ENCODE results near the gene EPAS1.

EPAS1 gene

DNA sequence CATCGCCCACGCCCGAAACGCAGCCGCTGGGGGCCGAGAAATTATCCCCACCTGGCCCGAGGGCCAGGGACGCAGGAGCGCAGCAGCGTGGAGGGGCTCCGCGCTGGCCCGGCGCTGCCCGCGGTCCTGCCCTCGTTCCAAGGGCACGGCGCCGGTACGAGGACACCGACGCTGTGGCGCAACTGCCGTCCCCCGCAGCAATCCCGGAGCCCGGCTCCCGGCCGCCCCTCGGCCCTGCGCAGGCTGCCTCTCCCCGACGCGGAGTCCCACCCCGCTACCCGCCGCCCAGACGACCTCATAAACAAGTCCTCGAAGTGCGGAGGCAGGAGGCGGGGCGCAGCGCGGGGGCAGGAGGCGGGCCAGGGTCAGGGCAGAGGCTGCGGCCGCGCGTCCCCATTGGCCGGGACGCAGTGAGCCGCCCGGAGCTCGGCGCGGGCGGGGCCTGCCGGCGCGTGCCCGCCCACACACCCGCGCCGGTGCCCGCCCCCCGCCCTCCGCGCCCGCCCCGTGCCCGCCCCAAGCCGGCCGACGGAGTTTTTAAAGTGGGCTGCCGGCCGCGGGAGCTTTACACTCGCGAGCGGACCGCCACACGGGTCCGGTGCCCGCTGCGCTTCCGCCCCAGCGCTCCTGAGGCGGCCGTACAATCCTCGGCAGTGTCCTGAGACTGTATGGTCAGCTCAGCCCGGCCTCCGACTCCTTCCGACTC, at the start of gene EPAS1:
TSS of gene EPAS1 (plus strand) at position 568 of the 706 bp plus-strand sequence. CDS start 505 bp downstream, outside the sequence.
- peak; percentile 62 for DNase-seq

DNA sequence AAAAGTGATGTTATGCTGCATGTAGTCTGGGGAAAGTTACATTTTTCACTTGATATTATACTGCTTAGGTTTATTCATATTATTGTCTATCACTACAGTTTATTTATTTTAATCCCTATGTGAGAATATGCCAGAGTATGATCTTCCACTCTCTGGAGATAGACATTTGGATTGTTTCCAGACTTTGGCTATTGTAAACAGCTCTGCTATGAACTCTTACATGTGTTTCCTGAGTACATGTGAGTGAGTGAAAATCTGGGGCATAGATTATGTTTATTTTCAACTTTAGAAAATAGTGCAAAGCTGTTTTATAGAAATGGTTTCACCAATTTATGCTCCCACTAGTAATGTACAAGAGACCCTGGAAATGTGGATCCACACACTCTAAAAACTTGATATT, 49.0 kb upstream of the EPAS1 start:
- no peak for DNase-seq

DNA sequence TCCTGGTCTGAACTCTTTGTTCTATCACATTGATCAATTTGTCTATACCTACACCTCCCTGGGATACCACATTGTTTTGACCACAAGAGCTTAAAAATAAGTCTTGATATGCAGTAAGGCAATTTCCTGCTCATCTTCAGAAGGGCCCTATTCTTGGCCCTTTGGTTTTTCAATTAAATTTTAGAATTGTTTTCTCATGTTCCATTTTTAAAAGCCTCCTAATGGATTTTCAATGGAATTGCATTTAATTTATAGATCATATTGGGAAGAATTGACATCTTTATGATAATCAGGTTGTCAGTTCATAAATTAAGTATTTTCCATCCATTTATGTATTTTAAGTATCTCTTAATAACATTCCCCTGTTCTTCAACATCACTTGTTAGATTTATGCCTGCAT, 47.6 kb upstream of the EPAS1 start:
- no peak for DNase-seq

DNA sequence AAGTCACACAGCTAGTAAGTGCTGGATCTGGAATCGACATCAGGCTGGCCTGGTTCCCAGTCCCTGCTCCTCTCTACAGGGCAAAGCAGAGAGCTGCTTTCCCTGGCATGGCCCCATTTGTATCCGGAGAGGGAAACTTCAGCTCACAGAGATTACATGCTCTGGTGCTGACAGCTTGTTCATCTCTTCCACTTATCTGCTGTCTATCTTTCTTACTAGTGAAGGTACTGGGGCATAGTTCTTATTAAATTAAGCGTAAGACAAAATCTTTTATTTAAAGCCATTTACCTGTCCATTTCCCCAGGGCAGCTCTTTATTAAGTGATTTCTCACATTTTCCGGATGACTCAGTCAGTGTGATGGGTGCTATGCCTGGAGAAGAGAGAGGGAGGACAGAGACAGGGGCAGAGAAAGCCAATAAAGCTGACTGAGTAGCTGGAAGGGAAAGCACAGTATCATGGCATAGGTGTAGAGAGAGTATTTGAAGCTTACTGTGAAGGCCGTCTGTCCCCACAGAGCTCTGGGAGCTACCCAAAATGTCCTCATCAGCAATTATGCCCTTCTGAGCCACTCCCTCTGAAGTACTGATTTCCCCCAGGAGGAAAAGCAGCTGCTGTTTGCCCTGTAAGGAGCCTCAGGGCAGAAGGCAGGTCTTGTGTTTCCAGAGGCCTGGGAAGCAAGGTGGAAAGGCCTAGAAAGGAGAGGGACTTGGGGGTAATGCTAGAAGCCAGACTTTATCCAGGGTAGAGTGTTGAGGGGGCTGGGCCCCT, 44.1 kb upstream of the EPAS1 start:
- peak; percentile 53 for DNase-seq

DNA sequence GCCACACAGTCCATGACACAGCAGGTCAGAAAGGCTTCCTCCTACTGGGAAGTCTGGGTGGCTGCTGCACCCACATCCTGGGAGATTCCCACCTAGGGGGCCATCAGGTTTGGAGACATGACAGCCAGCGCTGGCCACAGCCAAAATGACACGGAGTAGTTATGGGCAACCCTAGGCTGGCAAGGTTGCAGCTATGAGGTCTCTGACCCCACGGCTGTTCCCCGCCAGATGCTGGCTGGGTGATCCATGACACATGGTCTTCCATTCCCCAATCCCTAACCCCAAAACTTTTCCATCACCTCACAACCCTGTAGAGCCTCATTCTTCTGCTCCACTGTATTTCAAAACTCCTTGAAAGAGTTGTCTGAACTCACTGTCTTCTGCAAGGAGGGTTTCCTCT, 42.7 kb upstream of the EPAS1 start:
- DNase-seq = no peak

DNA sequence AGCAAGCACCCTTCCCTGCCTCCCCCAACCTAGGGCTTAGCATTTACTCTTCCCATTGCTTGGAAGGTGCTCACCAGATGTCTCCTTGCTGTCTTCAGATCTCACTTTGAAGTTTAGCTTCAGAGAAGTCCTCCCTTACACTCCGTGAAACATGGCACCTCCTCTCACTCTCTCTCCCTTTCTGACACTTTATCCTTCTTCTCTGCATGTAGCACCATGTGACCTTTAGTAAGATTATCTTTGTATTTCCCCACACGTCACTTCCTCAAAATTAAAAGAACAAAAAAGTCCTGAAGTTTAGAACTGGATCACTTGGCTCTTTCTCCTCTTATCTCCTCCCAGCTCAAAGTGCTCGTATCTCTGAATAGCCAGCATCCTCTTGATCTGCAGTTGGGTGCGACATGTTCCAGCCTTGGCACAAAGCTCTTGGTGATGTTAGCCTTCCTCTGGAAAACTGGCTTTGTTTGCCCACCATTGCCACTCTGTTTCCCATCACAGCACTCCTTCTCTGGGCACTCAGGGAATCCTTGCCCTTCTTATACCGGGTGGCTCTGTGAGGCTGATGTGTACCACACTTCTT, 40.6 kb upstream of the EPAS1 start:
- DNase-seq = no peak

DNA sequence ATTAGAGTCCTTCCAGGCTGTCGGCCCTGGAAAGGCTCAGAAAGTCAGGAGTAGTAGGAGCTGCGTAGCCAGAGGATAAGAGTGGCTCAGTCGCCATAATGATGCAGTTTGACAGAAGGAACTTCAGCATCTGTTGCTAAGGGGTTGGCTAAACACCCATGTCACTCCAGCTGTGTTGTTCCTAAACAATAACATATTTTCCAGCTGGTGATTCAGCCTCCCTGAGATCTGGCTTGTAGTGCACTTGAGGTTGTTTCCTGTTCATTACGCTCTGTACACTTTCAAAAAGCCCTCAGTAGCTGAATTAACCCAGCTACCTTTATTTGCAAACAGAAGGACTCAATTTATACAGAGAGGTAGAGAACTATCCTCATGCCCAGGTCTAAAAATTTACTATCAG, 39.7 kb upstream of the EPAS1 start:
- DNase-seq = peak; percentile 51

DNA sequence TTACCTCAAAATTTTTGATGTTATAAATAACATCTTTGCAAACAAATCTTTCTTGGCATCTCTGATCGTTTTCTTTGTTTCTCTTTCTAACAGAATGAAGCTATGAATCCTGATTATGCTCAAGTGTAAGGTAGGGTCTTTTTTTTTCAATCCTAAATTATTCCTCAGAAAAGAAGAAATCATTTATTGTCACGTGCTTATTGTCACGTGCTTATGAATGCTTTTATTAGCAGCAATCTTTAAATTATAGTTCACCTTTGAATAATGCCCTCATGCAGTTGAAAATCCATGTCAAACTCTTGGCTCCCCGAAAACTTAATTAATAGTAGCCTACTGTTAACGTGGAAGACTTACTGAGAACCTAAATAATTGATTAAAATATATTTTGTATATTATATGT, 39.2 kb upstream of the EPAS1 start:
- DNase-seq = no peak

DNA sequence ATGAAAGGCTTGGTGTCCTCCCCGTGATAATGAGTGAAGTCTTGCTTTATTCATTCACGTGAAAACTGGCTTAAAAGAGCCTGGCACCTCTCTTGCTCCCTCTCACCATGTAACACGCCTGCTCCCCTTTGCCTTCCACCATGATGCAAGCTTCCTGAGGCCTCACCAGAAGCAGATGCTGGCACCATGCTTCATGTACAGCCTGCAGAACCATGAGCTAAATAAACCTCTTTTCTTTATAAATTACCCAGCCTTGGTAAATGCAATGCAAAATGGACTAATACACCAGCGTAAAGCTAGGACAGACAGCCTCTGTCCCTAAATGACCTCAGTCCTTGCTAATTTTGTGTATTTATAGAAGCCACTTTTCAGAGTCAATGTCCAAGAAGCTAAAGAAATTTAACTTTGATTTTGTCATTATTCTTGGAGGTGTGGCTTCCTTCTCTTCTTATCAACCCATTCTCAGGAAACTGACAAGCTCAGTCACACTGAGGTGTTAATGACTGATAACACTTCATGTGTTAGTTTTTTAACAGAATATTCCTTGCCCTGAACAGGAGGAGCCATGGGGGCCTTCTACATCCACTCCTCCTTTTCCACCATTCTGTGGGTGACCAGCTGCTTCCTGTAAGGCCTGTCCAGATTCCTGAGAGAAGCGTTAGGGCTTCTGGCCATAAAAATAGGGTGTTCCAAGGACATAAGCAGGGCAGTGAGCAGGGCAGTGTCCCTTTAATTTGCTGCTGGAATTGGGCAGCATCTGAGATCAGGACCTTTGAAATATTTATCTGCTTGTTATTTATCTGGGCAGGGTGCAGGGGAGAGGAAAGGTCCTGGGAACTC, 38.0 kb upstream of the EPAS1 start:
- no peak for DNase-seq

DNA sequence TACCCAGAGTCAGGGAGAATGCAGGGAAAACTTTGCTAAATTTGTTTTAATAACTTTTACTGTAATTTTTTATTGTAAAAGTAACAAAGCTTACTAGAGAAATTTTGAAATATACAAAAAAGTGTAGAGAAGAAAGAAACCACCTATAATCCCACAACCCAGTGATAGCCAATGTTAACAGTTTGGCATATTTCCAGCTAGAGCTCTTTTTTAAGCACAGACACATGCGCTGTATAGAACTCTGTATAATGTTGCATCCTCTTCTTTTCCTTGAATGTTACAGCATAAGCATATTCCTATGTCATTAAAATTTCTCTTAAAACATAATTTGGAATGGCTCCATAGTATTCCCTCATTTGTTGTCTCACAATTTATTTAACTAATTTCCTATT, 37.4 kb upstream of the EPAS1 start:
- no peak for DNase-seq

DNA sequence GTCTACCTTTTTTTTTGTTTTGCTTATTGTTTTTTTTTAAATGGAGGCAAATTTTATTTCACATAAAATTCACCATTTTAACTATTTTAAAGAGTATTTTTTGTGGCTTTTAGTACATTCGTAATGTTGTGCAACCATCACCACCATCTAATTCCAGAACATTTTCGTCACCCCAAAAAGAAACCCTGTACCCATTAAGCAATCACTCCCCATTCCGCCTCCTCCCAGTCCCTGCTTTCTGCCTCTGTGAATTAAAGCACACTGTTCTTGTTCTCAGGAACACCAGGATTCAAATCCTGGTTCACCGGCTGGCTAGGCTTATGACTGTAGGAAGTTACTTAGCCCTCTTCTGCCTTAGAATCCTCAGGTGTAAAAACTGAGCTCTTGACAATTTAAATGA, 36.9 kb upstream of the EPAS1 start:
- DNase-seq = no peak

DNA sequence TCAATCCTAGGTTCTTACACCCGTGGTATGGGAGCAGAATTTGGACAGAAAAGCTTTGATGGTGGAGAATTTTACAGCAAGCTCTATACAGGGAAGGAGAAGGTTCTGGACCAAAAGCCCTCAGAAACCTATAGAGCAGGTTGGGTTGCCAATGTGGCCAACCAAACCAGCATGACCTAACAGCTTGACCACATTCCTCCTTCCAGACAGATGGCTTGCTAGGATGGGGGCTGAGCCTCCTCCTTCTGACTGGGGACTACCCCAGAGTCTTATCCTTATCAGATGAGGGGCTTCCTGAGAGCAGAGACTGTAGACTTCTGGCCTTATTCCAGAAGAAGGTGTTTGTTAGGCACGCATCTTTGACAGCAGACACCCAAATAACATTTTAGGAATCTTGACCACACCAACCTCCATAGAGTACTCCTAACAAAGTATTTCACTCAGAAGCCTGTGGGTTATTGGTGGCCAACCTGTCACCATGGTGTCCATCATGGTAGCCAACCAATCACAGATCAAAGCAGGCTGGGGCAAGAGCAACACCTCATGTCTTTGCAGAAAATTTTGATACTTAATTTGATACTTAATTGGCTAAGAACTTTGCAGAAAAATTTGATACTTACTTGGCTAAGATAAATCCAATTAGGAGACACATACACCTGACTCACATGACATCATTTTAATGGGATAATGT, 34.8 kb upstream of the EPAS1 start:
- DNase-seq = no peak

DNA sequence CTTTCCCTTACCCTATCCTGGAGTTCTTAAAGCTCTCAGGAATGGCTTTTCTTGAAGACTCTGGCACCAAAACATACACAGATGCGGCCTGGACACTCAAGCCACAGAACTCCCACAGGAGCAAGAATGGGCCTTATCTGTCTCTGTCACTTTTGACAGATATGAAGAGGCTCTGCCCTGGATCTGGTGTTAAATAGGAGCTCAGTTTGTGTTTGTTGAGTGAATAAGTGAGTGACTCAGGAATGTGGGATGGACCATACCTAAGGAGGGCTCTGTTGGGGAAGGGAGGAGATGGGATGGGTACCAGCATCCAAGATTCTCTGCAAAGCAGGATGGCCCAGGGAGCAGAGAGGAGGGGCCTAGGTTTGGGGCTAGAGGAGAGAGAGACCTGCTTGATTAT, 33.9 kb upstream of the EPAS1 start:
- DNase-seq = no peak

DNA sequence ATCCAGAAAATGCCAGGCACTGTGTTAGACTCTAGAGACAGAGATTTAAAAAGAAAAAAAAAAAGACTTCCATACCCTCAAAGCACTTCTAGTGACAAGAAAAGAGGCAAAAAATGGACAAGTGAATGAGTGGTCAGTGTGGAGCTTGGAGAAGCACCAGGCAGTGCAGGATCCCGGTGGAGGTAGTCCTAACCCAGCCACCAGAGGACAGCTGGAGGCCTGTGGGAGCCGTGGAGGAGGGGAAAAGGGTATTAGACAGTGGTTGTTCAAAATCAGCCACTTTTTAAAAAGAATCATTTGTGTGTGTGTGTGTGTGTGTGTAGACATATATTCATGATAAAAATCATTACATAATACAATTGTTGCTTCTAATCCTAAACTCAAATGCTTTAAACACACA, 32.8 kb upstream of the EPAS1 start:
- DNase-seq = no peak

DNA sequence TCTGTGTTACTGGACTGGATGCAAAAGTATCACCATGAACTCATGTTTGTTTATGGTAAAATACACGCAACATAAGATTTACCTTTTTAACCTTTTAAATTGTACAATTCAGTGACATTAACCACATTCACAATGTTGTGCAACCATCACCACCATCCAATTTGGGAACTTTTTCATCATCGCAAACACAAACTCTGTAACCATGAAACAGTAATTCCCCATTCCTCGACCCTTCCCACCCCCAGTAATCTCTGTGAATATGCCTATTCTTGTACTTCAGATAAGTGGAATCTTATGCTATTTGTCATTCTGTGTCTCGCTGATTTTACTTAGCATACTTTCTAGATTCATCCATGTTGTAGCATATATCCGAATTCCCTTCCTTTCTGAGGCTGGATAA, 31.1 kb upstream of the EPAS1 start:
- DNase-seq = no peak

DNA sequence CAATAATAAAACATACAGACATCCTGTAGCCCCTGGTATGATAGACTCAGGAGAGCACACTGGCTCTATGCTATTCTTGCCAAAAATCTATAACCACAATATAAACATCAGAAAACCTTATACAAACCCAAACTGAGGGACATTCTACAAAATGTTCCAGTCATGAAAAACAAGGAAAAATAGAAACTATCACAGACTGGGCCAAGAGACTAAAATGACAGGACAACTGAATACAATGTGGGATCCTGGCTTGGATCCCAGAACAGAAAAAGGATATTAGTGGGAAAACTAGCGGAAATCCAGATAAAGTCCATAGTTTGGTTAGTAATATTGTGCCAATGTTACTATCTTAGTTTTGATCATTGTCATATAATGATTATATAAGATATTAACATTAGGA, 29.6 kb upstream of the EPAS1 start:
- no peak for DNase-seq

DNA sequence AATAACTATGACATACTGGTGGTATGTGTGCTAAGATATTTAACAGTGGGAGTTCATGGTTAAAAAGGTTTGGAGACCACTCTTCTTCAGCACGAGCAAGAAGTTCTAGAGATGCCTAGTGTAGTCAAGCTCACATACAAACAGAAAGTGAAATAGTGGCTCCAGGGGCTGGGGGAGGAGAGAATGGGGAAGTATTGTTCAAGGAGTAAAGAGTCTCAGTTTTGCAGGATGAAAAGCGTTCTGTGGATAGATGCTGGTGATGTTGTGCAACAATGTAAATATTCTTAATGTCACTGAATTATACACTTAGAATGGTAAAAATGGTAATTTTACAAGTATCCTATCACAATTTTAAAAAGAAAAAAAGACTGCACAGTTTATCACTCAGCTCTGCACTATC, 29.0 kb upstream of the EPAS1 start:
- no peak for DNase-seq

DNA sequence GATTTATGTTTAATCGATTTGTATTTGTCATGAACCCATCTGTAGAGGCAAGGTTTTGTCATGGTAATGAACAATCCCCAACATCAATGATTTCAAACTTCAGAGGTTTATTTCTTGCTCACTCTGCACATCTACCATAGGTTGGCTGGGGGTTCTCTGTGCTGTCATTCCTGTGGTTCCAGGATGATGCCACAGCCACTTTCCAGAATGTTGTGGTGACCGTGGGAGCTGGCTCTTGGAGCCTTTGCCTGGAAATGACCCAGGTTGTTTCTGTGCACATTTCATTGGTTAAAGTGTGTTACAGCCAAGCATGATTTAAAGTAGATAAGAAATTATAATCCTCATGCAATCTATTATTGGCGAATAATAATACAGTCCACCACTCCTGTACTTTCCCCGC, 28.2 kb upstream of the EPAS1 start:
- DNase-seq = no peak

DNA sequence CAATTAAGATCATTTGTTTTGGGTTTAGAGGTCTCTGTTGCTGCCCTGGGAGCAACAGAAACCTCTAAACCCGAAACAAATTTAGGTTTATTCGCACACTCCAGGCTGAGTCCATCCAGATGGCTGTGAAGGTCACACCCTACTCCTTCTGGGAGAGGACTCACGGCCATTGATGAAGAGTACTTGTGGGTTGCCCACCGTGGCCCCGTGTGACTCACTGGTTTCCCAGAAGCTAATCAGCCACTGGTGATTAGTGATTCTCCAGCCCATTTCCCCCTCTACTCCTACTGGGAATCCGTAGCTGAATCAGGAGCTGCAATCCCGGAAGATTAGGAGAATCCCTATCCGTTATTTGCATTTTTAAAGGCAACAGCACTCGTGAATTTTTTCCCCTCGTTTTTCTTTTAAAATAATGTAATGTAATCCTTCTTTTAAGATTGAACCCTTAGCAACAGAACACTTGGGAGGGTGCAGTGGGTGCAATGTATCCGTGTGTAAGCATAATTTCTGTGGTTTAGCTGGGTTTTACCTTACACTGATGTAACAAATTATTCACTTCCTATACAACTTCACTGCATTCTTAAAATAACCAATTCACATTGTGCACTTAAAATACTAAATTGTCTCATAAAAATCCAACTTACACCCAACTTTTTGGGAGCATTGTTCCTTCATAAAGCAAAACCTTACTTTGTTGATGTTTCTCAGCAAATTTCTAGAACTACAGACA, 27.5 kb upstream of the EPAS1 start:
- no peak for DNase-seq

DNA sequence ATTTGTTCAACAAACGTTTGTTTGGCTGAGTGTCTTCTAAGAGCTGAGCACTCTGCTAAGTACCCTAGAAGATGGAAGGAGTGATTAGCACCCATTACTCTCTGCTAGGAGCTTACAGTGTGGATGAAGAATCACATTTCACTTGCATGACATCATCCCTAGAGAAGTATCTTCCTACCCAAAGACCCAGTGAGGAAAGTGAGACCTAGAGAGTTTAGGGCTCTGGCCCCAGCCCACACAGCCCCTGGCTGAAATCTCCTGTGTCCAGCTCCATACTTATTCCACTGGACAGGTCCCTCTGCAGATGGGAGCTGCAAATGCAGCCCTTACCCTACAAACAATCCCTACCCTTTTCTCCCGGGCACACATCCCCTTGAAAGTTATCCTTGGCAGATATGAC, 26.8 kb upstream of the EPAS1 start:
- DNase-seq = no peak

DNA sequence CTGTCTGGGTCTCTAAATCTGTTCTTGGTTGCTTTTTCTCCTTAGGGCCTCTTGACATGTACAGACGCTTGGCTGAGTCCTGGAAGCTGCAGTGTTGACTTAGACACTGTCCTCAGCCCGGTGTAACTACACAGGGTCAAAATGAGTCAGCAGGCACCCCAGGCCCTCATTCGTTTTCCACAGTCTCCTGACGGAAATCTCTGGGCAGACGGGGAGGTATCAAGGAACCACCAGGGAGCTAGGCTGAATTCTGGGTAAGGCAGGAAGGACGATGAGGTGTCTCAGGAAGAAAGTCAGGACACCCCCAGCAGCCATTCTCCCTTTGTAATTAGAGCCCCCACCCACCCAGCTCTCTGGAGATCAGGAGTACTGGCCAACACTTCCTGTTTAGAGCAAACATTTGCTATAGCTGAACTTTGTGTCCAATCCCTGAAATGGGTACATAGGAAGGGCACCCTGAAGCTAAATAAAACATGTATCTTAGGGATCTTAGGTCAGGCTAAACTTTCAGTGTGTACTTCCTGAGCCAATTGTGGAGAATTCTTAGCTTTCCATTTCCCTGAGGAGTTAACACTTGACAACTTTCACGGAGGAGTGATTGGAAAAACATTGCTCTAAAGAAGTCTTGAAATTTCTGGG, 23.9 kb upstream of the EPAS1 start:
- no peak for DNase-seq

DNA sequence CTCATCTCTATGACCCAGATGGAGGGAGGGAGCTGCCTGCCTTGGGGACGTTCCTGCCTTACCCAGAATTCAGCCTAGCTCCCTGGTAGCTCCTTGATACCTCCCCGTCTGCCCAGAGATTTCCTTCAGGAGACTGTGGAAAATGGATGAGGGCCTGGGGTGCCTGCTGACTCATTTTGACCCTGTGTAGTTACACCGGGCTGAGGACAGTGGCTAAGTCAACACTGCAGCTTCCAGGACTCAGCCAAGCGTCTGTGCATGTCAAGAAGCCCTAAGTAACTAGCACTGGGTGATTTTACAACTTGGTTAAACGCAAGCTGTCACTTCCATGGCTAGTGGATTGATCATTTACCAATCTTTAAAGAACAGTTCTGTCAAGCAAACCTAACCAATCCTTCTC, 23.3 kb upstream of the EPAS1 start:
- DNase-seq = no peak

Data from NCI-H2171 (cell line).